Mononuclear cell (primary cell): Measurements from ENCODE around the gene ETV2. TPM values are rescaled to one million over a fixed set of nuclear protein-coding genes. Genes with fewer than 3 reads are reported as not detected.
"Not testable (repeated sequence)": the region's sequence is repeated elsewhere in the genome, so short reads cannot be mapped to it uniquely, and the experiment has no call there.

Source experiments
- H3K27me3 ChIP-seq: 2 replicates; pipeline ENCODE4 v1.6.0; 2011; ENCODE audit warnings: low read length, control low read depth; ENCODE audit not compliant: insufficient read depth
- H3K4me1 ChIP-seq: 2 replicates; pipeline ENCODE4 v1.5.1; 2011; ENCODE audit warnings: mild to moderate bottlenecking, low read length, control low read depth; ENCODE audit not compliant: insufficient read depth
- H3K4me3 ChIP-seq: 2 replicates; pipeline ENCODE4 v1.5.1; 2011; ENCODE audit warnings: mild to moderate bottlenecking, low read length, moderate library complexity
- H3K9me3 ChIP-seq: 2 replicates; pipeline ENCODE4 v1.5.1; 2011; ENCODE audit warnings: low read depth, mild to moderate bottlenecking, control low read depth, low read length
- total RNA-seq: library from RNA; depleted of rRNA; stranded (reverse); fragments of >200 nt; gene quantifications from one replicate; pipeline ENCODE4 v1.2.3, GENCODE V29; 2012

Gene ETV2
- total RNA-seq, 1 donor = not detected

DNA sequence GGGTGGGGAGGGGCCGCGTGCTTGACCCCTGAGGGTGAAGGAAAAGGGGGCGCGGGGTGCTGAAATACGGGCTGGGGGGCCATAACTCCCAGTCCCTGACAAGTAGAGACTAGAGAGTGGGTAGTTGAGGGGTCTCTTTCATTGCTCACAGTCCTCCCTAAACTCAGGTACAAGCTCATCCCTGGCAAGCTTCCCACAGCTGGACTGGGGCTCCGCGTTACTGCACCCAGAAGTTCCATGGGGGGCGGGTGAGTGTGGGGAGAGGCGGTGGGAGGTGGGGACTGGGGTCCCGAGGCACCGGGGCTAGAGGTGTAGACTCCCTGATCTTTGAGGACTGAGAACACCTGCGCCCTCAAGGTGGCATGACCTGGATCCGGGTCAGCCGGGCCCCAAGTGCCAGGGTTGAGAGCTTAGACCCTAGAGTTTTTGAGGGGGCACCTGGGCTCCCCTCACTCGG lies 1.3 kb downstream of the ETV2 start:
- Histone ChIP-seq H3K27me3 (no peaks in the 10 kb centered on the region), H3K9me3 (no peaks in the 10 kb centered on the region), H3K4me1 (peaks cover 36% of the 10 kb centered on the region), H3K4me3 (peak overlapping the region; percentile 69)

GRCh38 chr19:35643255-35644205 lies 2.0 kb downstream of the ETV2 start:
- H3K4me3 ChIP-seq = peak overlapping the region; percentile 69
- peaks cover 38% of the 10 kb centered on the region for H3K4me1 ChIP-seq

DNA sequence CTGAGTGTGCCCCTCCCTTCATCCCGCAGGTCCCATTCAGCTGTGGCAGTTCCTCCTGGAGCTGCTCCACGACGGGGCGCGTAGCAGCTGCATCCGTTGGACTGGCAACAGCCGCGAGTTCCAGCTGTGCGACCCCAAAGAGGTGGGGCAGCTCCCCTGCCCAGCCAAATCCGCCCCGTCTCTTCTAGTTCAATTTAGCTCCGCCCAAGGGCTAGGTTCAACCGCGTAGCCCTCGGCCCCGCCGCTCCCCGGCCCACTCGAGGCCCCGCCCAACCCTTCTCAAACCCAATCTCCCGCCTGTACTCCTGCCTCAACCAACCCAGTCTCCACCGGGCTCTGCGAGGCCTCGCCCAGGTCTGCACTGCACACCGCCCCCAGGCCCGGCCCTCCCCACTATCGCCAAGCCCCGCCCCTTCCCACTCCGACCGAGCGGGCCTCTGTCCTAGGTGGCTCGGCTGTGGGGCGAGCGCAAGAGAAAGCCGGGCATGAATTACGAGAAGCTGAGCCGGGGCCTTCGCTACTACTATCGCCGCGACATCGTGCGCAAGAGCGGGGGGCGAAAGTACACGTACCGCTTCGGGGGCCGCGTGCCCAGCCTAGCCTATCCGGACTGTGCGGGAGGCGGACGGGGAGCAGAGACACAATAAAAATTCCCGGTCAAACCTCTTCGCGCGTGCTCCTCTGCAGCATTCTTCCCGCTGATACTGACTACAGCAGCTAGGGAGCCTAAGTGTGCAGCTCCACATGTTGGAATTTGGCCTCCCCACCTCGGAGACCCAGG lies 2.9 kb downstream of the ETV2 start:
- Histone ChIP-seq H3K27me3 (no peaks in the 10 kb centered on the region), H3K4me3 (peak overlapping the region; percentile 69), H3K4me1 (peaks cover 47% of the 10 kb centered on the region)

More at GRCh38 chr19:35643255-35644205, 2.0 kb downstream of the ETV2 start:
- Histone ChIP-seq H3K9me3 (no peaks in the 10 kb centered on the region), H3K27me3 (no peaks in the 10 kb centered on the region)

GRCh38 chr19:35644987-35645679 lies 3.6 kb downstream of the ETV2 start:
- Histone ChIP-seq H3K4me3 (peak overlapping the region; percentile 69), H3K9me3 (no peaks in the 10 kb centered on the region), H3K4me1 (peaks cover 55% of the 10 kb centered on the region), H3K27me3 (no peaks in the 10 kb centered on the region)

More for the DNA sequence above, 2.9 kb downstream of the ETV2 start:
- no peaks in the 10 kb centered on the region for H3K9me3 ChIP-seq

DNA sequence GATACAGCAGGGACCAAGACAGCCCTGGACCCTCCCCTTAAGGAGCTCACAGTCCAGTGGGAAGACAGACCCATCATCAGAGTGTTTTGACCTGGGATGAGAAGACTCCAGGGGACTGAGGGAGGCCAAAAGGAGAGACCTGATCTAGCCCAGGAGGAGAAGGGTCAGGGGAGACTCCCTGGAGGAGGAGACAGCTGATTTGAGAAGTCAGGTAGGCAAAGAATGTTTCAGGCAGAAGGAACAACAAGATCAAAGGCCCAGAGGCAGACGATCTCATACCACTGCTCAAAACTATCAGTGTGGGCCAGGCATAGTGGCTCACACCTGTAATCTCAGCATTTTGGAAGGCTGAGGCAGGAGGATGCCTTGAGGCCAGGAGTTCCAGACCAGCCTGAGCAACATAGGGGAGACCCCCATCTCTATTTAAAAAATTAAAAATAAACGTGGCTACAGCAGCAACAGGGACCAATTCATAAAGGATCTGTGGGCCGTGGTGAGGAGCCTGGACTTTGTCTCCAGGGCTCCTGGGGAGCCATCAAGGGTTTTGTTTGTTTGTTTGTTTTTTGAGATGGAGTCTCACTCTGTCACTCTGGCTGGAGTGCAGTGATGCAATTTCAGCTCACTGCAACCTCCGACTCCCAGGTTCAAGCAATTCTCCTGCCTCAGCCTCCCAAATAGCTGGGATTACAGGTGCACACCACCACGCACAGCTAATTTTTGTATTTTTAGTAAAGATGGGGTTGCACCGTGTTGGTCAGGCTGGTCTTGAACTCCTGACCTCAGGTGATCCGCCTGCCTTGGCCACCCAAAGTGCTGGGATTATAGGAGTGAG lies 4.4 kb downstream of the ETV2 start:
- Histone ChIP-seq H3K27me3 (no peaks in the 10 kb centered on the region), H3K4me3 (no peak overlapping the region), H3K9me3 (no peaks in the 10 kb centered on the region), H3K4me1 (peaks cover 59% of the 10 kb centered on the region)

DNA sequence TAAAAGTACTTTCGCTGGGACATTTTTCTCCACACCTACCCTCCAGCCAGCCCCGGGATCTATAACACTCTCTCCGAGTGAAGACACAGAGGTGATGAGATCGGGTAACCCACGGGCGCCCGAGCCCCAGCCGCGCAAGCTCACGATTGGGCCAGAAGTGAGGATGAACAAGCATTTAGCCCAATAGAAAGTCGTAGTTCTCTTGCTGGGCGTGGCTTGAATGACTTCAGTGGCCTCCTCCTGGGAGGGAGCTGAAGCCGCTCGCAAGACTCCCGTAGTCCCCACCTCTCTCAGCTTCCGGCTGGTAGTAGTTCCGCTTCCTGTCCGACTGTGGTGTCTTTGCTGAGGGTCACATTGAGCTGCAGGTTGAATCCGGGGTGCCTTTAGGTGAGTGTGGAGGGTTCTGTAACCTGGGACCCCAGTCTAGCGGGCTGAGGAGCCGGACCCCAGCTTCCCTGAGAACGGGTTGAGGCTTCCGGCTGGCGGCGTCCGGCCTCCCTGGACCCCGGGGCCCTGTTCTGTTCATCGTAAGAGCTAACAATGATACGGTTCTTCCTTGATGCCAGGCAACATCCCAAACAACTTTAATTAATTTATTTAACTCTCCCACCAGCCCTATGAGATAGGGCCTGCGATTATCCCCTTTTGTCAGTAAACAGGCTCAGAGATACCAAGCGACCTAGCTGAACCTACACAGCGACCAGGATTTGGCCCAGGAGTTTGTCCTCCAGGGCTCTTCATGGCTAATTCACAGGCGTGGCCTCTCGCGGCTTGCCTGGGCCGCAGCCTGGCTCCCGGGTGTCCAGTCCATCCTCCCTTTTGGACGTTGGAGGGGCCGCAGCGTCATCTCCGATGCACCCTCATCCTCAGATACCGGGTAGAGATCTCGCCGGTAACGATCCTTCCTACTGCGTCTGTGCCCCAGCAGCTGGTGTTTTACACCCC lies 6.7 kb downstream of the ETV2 start, which contains the start of gene COX6B1:
Gene COX6B1, plus strand, starts transcription at position 307 of the 945 bp plus-strand sequence. CDS start 2,921 bp downstream, outside the sequence.
- Histone ChIP-seq H3K27me3 (no peaks in the 10 kb centered on the region), H3K4me3 (peak within 1 kb of the TSS; percentile 65), H3K4me1 (peaks cover 40% of the 10 kb centered on the region), H3K9me3 (no peaks in the 10 kb centered on the region)

DNA sequence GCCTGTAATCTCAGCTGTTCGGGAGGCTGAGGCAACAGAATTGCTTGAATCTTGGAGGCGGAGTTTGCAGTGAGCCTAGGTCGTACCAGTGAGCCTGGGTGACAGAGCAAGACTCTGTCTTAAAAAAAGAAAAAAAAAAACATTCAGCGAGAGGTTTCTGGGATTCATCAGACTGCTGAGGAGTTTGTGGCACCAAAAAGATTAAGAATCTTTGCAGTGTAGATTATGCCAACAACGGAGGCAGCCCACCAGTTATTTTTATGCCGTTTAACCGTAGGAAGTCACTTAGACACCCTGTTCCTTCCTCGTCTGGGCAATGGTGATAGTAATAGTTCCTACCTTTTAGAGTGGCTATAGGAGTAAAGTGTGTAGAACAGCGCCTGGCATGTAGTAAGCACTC lies 9.0 kb downstream of the ETV2 start:
- H3K4me3 ChIP-seq = no peak overlapping the region
- peaks cover 28% of the 10 kb centered on the region for H3K4me1 ChIP-seq
- H3K27me3 ChIP-seq = no peaks in the 10 kb centered on the region
- no peaks in the 10 kb centered on the region for H3K9me3 ChIP-seq

DNA sequence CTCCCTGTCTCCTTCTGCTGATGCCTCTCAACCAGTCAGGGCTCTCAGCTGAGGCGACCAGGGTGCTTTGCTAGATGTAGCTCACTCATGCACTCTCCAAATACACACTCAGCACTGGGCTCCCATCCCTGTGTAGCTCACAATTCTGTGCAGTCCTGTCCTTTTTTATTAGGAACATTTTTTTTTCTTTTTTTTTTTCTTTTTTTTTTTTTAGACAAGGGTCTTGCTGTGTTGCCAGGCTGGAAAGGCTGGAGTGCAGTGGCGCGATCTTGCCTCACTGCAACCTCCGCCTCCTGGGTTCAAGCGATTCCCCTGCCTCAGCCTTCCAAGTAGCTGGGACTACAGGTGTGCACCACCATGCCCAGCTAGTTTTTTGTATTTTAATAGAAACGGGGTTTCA lies 13.3 kb downstream of the ETV2 start:
- not testable (repeated sequence) for H3K4me1 ChIP-seq, H3K27me3 ChIP-seq, H3K4me3 ChIP-seq, H3K9me3 ChIP-seq

DNA sequence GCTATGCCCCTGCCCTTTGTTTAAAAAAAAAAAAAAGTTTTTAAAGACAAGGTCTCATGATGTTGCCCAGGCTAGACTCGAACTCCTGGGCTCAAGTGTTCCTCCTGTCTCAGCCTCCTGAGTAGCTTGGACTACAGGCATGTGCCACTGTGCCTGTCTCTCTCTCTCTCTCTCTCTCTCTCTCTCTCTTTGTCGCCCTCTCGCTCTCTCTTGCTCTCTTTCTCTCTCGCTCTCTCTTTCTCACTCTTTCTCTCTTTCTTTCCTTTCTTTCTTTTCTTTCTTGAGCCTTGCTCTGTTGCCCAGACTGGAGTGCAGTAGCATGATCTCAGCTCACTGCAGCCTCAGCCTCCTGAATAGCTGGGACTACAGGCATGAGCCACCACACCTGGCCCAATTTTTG lies 14.1 kb downstream of the ETV2 start:
- no peaks in the 10 kb centered on the region for H3K9me3 ChIP-seq
- H3K4me3 ChIP-seq = no peak overlapping the region
- H3K27me3 ChIP-seq = no peaks in the 10 kb centered on the region
- peaks cover under 1% of the 10 kb centered on the region for H3K4me1 ChIP-seq

DNA sequence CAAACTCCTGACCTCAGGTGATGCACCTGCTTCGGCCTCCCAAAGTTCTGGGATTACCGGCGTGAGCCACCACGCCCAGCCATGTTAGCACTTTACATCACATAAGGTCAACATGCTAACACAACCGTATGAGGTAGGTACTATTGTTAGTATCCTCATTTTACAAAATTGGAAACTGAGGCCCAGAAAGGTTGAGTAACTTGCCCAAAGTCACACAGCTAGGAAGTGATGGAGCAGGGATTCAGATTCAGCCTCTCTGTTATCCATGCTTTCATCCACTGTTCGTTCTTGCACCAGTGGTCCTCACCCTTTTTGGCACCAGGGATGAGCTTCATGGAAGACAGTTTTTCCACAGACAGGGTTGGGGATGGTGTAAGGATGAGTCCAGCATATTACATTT lies 15.2 kb downstream of the ETV2 start:
- H3K4me1 ChIP-seq = no peaks in the 10 kb centered on the region
- no peak overlapping the region for H3K4me3 ChIP-seq
- H3K27me3 ChIP-seq = no peaks in the 10 kb centered on the region
- no peaks in the 10 kb centered on the region for H3K9me3 ChIP-seq

- no peaks in the 10 kb centered on the region for H3K9me3 ChIP-seq
- H3K4me3 ChIP-seq = no peak overlapping the region
- H3K27me3 ChIP-seq = no peaks in the 10 kb centered on the region
- no peaks in the 10 kb centered on the region for H3K4me1 ChIP-seq
Measured at GRCh38 chr19:35657904-35658700, 16.6 kb downstream of the ETV2 start.

DNA sequence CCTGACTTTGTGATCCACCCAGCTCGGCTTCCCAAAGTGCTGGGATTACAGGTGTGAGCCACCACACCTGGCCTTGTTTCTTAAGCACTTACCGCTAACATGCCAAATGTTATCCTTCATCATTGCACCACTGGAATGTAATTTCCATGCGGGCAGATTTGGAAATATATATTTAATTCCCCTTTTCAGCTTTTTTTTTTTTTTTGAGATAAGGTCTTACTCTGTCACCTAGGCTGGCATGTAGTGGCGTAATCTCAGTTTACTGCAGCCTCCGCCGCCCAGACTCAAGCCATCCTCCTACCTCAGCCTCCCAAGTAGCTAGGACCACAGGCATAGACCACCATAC lies 20.4 kb downstream of the ETV2 start:
- Histone ChIP-seq H3K9me3 (no peaks in the 10 kb centered on the region), H3K27me3 (no peaks in the 10 kb centered on the region), H3K4me1 (no peaks in the 10 kb centered on the region), H3K4me3 (no peak overlapping the region)

DNA sequence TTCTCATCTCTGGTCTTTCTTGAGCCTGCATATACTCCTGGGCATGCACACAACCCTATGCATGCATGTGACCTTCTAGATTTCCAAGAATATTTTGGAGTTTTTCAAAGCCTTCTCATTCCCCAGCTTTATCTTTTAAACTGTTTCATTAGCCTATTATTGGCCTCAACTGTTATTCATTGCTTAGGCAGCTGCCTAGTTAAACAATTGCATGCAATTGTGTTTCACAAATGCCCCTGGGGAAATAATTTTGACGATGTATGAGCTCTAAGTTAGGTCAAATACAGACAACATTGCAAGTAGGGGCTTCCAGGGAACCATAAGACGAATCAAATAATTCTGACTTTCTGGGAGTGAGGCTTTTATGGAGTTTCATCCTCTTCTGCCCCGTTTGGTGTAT lies 22.4 kb downstream of the ETV2 start:
- H3K9me3 ChIP-seq = no peaks in the 10 kb centered on the region
- H3K27me3 ChIP-seq = no peaks in the 10 kb centered on the region
- no peak overlapping the region for H3K4me3 ChIP-seq
- H3K4me1 ChIP-seq = no peaks in the 10 kb centered on the region
